Measurements from ENCODE around the gene ANKRD1.

Gene ANKRD1

GRCh38 chr10:90920986-90921666 lies at the start of gene ANKRD1:
TSS of gene ANKRD1 (minus strand) at chr10:90921087. CDS start at chr10:90921027, 60 bp downstream.
- H3K36me3 ChIP-seq (ENCODE audit: insufficient read depth, low read length) = no peaks in the 10 kb centered on the region
- no peaks in the 10 kb centered on the region for H3K27me3 ChIP-seq (ENCODE audit: insufficient read depth, low read length)
- no peaks in the 10 kb centered on the region for H3K9me3 ChIP-seq (ENCODE audit: low read length)
- H3K4me3 ChIP-seq (ENCODE audit: low read length) = no peak within 1 kb of the TSS
- H2AFZ ChIP-seq (ENCODE audit: low read depth, low read length) = no peak within 1 kb of the TSS
- peaks cover 19% of the 10 kb centered on the region for H3K4me1 ChIP-seq (ENCODE audit: insufficient read depth, low read length)

DNA sequence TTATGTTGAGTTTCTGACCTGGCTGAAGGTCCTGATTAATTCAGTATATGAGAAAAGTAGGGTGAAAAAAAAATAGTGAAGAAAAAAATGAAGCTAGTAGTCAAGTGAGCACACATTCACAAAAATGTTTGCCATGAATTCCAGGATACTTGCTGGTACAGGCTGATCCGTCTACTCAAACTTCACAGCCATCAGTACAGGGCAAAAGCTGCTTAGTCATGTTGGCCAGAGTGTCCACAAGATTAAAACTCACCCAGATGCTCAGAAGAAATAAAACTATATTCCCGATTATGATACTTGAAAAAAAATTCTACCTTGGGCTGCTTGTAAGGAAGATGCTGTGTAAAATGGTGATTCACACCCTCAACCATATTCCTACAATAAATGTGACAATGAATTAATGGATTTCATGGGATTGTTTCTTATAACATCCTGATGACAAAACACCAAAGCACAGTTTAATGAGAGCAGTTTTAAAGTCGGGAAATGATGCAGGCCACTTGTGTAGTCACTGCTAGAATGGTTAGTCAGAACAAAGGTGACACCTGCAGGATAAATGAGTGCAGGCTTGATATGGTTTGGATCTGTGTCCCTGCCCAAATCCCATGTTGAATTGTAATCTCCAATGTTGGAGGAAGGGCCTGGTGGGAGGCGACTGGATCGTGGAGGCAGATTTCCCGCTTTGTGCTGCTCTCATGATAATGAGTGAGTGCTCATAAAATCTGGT lies 49.2 kb upstream of the ANKRD1 start:
- H3K4me1 ChIP-seq (ENCODE audit: insufficient read depth, low read length) = peaks cover 14% of the 10 kb centered on the region
- no peaks in the 10 kb centered on the region for H3K9me3 ChIP-seq (ENCODE audit: low read length)
- no peak overlapping the region for H2AFZ ChIP-seq (ENCODE audit: low read depth, low read length)
- no peaks in the 10 kb centered on the region for H3K36me3 ChIP-seq (ENCODE audit: insufficient read depth, low read length)
- no peak overlapping the region for H3K4me3 ChIP-seq (ENCODE audit: low read length)
- no peaks in the 10 kb centered on the region for H3K27me3 ChIP-seq (ENCODE audit: insufficient read depth, low read length)

DNA sequence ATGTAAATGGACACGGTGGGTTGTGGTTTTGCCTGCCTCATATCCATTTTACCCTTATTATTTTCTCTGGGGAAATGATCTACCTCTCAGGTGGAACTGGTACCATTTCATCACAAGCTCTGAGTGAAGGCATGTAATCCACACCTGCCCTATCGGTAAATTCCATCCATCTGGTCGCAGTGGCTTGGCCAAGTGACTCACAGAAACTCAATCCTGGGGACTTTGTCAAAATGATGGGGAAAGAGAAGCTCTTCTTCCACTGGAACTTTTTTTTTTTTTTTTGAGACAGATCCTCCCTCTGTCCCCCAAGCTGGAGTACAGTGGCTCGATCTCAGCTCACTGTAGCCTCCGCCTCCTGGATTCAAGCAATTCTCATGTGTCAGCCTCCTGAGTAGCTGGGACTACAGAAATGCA lies 48.2 kb upstream of the ANKRD1 start:
- no peaks in the 10 kb centered on the region for H3K9me3 ChIP-seq (ENCODE audit: low read length)
- no peaks in the 10 kb centered on the region for H3K27me3 ChIP-seq (ENCODE audit: insufficient read depth, low read length)
- H3K4me3 ChIP-seq (ENCODE audit: low read length) = no peak overlapping the region
- H3K36me3 ChIP-seq (ENCODE audit: insufficient read depth, low read length) = no peaks in the 10 kb centered on the region
- H3K4me1 ChIP-seq (ENCODE audit: insufficient read depth, low read length) = peaks cover 14% of the 10 kb centered on the region
- H2AFZ ChIP-seq (ENCODE audit: low read depth, low read length) = no peak overlapping the region

DNA sequence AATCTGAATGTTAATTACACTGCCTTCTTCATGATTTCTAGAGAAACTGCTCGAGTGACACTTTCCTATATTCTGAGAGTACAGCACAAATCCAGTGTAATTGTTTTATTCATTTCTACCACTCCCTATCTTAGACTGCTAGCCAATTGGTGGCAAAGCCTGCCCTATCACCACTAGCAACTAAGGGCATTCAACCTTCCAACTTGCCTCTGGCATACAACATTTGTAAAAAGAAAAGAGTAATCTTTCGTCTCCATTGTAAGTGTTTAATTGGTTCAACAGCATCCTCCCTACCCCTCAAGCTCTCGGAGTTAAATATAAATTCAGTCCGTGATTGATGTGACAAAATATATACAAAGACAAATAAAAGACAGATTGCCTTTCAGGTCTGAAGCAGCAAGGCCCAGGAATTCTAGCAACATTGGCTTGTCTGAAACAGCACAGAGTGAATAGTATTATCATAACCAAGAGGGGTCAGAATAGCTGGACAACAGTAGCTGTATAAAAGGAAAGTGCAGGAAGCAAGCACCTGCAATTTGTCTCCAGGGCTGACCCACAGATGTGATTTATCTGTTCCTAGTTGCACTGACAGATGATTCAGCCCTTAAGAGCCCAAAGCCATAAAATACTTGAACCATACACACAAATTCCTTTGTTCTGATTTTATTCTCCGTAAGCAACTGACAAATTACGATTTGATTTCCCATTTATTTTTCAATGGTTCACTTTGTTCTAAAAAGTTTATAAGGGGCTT lies 47.6 kb upstream of the ANKRD1 start:
- peaks cover 14% of the 10 kb centered on the region for H3K4me1 ChIP-seq (ENCODE audit: insufficient read depth, low read length)
- no peaks in the 10 kb centered on the region for H3K36me3 ChIP-seq (ENCODE audit: insufficient read depth, low read length)
- no peaks in the 10 kb centered on the region for H3K27me3 ChIP-seq (ENCODE audit: insufficient read depth, low read length)
- H3K4me3 ChIP-seq (ENCODE audit: low read length) = no peak overlapping the region
- H3K9me3 ChIP-seq (ENCODE audit: low read length) = no peaks in the 10 kb centered on the region
- peak overlapping the region; percentile 18 for H2AFZ ChIP-seq (ENCODE audit: low read depth, low read length)

GRCh38 chr10:90967865-90968264 lies 47.0 kb upstream of the ANKRD1 start:
- no peaks in the 10 kb centered on the region for H3K27me3 ChIP-seq (ENCODE audit: insufficient read depth, low read length)
- H3K4me1 ChIP-seq (ENCODE audit: insufficient read depth, low read length) = peaks cover 14% of the 10 kb centered on the region
- H3K36me3 ChIP-seq (ENCODE audit: insufficient read depth, low read length) = no peaks in the 10 kb centered on the region
- peak overlapping the region; percentile 18 for H2AFZ ChIP-seq (ENCODE audit: low read depth, low read length)
- no peak overlapping the region for H3K4me3 ChIP-seq (ENCODE audit: low read length)
- H3K9me3 ChIP-seq (ENCODE audit: low read length) = no peaks in the 10 kb centered on the region

- no peak overlapping the region for H2AFZ ChIP-seq (ENCODE audit: low read depth, low read length)
- H3K27me3 ChIP-seq (ENCODE audit: insufficient read depth, low read length) = no peaks in the 10 kb centered on the region
- no peaks in the 10 kb centered on the region for H3K36me3 ChIP-seq (ENCODE audit: insufficient read depth, low read length)
- H3K4me3 ChIP-seq (ENCODE audit: low read length) = no peak overlapping the region
- H3K9me3 ChIP-seq (ENCODE audit: low read length) = no peaks in the 10 kb centered on the region
- peaks cover 14% of the 10 kb centered on the region for H3K4me1 ChIP-seq (ENCODE audit: insufficient read depth, low read length)
Measured at GRCh38 chr10:90966146-90966545, 45.3 kb upstream of the ANKRD1 start.

DNA sequence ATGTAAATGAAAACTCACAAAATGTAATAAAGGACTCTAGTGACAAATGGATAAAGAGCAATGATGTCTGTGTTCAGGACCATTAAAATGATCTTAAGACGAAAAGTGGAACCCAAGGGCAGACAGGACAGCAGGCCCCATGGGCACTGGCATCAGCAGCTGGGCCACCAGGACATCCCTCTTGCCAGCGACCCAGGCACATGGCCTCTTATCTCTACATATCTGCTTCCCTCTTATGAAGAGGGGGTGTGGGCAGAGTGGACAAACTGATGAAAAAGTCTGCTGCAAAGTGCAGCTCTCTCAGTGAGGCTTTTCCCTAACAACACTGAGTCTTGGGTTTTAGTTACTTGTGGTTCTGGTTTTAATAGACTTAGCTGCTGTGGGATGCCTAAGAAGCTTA lies 44.8 kb upstream of the ANKRD1 start:
- Histone ChIP-seq H2AFZ (ENCODE audit: low read depth, low read length) (no peak overlapping the region), H3K27me3 (ENCODE audit: insufficient read depth, low read length) (no peaks in the 10 kb centered on the region)

DNA sequence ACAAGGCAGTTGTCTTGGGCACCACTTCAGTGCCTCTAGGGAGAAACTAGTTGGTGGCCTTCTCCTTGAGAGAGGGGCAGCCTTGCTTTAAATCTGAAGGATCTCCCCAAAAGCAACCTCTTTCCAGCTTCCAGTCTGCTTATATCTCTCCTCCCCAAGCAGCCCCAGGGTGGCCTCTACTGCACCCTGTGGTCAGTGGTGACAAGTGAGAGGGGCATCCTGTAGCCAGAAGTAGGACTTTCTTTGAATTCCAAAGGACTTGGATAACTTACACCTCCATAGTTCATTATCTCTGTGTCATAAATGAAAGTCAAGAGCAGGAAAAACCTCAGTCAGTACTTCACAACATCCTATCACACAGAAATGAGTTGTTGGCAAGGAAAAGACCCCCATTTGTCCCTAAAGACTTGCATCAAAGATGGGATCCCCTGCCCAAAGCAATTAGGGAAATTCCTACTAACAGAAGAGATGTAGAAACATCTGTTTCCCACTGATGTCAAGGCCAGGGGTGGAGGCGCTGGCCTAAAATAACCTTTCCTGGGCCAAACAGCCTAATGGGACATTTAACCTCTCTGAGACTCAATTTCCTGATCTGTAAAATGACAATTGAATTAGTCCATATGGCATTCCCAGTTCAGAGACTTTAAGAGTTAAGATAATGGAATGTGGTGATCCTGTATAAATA lies 44.0 kb upstream of the ANKRD1 start:
- Histone ChIP-seq H2AFZ (ENCODE audit: low read depth, low read length) (no peak overlapping the region), H3K4me1 (ENCODE audit: insufficient read depth, low read length) (peaks cover 14% of the 10 kb centered on the region), H3K4me3 (ENCODE audit: low read length) (no peak overlapping the region), H3K36me3 (ENCODE audit: insufficient read depth, low read length) (no peaks in the 10 kb centered on the region), H3K27me3 (ENCODE audit: insufficient read depth, low read length) (no peaks in the 10 kb centered on the region), H3K9me3 (ENCODE audit: low read length) (no peaks in the 10 kb centered on the region)

More for the DNA sequence above, 44.8 kb upstream of the ANKRD1 start:
- H3K9me3 ChIP-seq (ENCODE audit: low read length) = no peaks in the 10 kb centered on the region
- H3K4me1 ChIP-seq (ENCODE audit: insufficient read depth, low read length) = peaks cover 14% of the 10 kb centered on the region
- no peak overlapping the region for H3K4me3 ChIP-seq (ENCODE audit: low read length)
- no peaks in the 10 kb centered on the region for H3K36me3 ChIP-seq (ENCODE audit: insufficient read depth, low read length)

DNA sequence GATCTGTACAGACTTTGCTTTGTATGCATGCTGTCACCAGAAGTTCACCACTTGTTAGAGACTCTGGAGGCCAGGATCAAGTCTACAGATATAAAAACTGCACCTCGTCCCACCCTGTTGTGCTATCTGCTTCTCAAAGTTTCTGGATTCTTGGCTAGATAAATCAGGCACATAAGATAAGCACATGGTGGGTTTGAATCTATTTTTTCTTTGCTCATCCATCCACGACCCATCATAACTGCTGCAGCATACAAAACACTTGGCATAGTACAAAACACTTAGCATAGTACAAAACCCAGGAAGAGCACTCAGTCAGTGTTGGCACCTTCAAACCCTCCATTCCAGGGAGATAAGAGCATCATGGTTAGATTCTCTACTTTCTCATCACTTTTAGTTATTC lies 42.4 kb upstream of the ANKRD1 start:
- peaks cover 5% of the 10 kb centered on the region for H3K4me1 ChIP-seq (ENCODE audit: insufficient read depth, low read length)
- no peaks in the 10 kb centered on the region for H3K9me3 ChIP-seq (ENCODE audit: low read length)
- H3K4me3 ChIP-seq (ENCODE audit: low read length) = no peak overlapping the region
- H3K36me3 ChIP-seq (ENCODE audit: insufficient read depth, low read length) = no peaks in the 10 kb centered on the region
- no peaks in the 10 kb centered on the region for H3K27me3 ChIP-seq (ENCODE audit: insufficient read depth, low read length)
- H2AFZ ChIP-seq (ENCODE audit: low read depth, low read length) = no peak overlapping the region

GRCh38 chr10:90960355-90960814 lies 39.5 kb upstream of the ANKRD1 start:
- no peaks in the 10 kb centered on the region for H3K27me3 ChIP-seq (ENCODE audit: insufficient read depth, low read length)
- no peak overlapping the region for H2AFZ ChIP-seq (ENCODE audit: low read depth, low read length)
- H3K9me3 ChIP-seq (ENCODE audit: low read length) = no peaks in the 10 kb centered on the region
- no peaks in the 10 kb centered on the region for H3K4me1 ChIP-seq (ENCODE audit: insufficient read depth, low read length)
- no peaks in the 10 kb centered on the region for H3K36me3 ChIP-seq (ENCODE audit: insufficient read depth, low read length)
- no peak overlapping the region for H3K4me3 ChIP-seq (ENCODE audit: low read length)

GRCh38 chr10:90959826-90960225 lies 38.9 kb upstream of the ANKRD1 start:
- Histone ChIP-seq H3K27me3 (ENCODE audit: insufficient read depth, low read length) (no peaks in the 10 kb centered on the region), H3K4me1 (ENCODE audit: insufficient read depth, low read length) (no peaks in the 10 kb centered on the region), H3K36me3 (ENCODE audit: insufficient read depth, low read length) (no peaks in the 10 kb centered on the region), H2AFZ (ENCODE audit: low read depth, low read length) (no peak overlapping the region), H3K9me3 (ENCODE audit: low read length) (peaks cover 2% of the 10 kb centered on the region), H3K4me3 (ENCODE audit: low read length) (no peak overlapping the region)

- Histone ChIP-seq H3K4me1 (ENCODE audit: insufficient read depth, low read length) (no peaks in the 10 kb centered on the region), H3K9me3 (ENCODE audit: low read length) (peaks cover 2% of the 10 kb centered on the region), H3K4me3 (ENCODE audit: low read length) (no peak overlapping the region), H3K27me3 (ENCODE audit: insufficient read depth, low read length) (no peaks in the 10 kb centered on the region), H2AFZ (ENCODE audit: low read depth, low read length) (no peak overlapping the region), H3K36me3 (ENCODE audit: insufficient read depth, low read length) (no peaks in the 10 kb centered on the region)
Measured at GRCh38 chr10:90958781-90959180, 37.9 kb upstream of the ANKRD1 start.
